HG03342 (cell line): ENCODE data around the gene PCDHGC4.

Experiments used
- ATAC-seq: cut with Tn5 transposase; IDR thresholded peaks from one replicate; pipeline ENCODE4 v1.9.1; 2021; ENCODE audit warnings: mild to moderate bottlenecking, moderate library complexity; ENCODE audit not compliant: unreplicated experiment

The PCDHGC4 gene

GRCh38 chr5:141484641-141485311 lies at the start of gene PCDHGC4:
PCDHGC4 (plus strand) TSS chr5:141485030; CDS start chr5:141485174, 144 bp downstream.
- no peak for ATAC-seq

- no peak for ATAC-seq
Measured at GRCh38 chr5:141437221-141437620, 47.6 kb upstream of the PCDHGC4 start.

- ATAC-seq, result no peak
Measured at GRCh38 chr5:141439411-141440141, 45.3 kb upstream of the PCDHGC4 start.

GRCh38 chr5:141440341-141440740 lies 44.5 kb upstream of the PCDHGC4 start:
- ATAC-seq, result no peak

- no peak for ATAC-seq
Measured at GRCh38 chr5:141441571-141442170, 43.2 kb upstream of the PCDHGC4 start.

- ATAC-seq, result no peak
Measured at GRCh38 chr5:141465351-141465750, 19.5 kb upstream of the PCDHGC4 start.

GRCh38 chr5:141475625-141476131 lies 9.2 kb upstream of the PCDHGC4 start, which contains the start of gene PCDHGC3:
PCDHGC3 (plus strand) TSS chr5:141475966; CDS start chr5:141476117, 151 bp downstream.
- peak; percentile 98 for ATAC-seq

GRCh38 chr5:141476132-141476911 lies 8.5 kb upstream of the PCDHGC4 start:
- ATAC-seq, result peak; percentile 25

GRCh38 chr5:141477044-141477575 lies 7.7 kb upstream of the PCDHGC4 start:
- no peak for ATAC-seq

- no peak for ATAC-seq
Measured at GRCh38 chr5:141477815-141478214, 7.0 kb upstream of the PCDHGC4 start.

GRCh38 chr5:141478321-141478945 lies 6.4 kb upstream of the PCDHGC4 start:
- ATAC-seq, result no peak

GRCh38 chr5:141479776-141480175 lies 5.1 kb upstream of the PCDHGC4 start:
- ATAC-seq, result no peak

GRCh38 chr5:141483902-141484301 lies 928 bp upstream of the PCDHGC4 start:
- ATAC-seq, result no peak

GRCh38 chr5:141484310-141484640 lies 555 bp upstream of the PCDHGC4 start:
- ATAC-seq, result no peak

- no peak for ATAC-seq
Measured at GRCh38 chr5:141485321-141486055, 658 bp downstream of the PCDHGC4 start.

- no peak for ATAC-seq
Measured at GRCh38 chr5:141486091-141486490, 1.3 kb downstream of the PCDHGC4 start.

- ATAC-seq, result no peak
Measured at GRCh38 chr5:141487131-141487530, 2.3 kb downstream of the PCDHGC4 start.

GRCh38 chr5:141488591-141489561 lies 4.0 kb downstream of the PCDHGC4 start, which contains the start of gene PCDHGC5:
PCDHGC5 (plus strand) TSS chr5:141489081; CDS start chr5:141489241, 160 bp downstream.
- no peak for ATAC-seq
